HL-60 (cell line): Measurements from ENCODE around the gene ITGAV.

ENCODE experiments used
- GABPA ChIP-seq: IDR thresholded peaks from 2 replicates; pipeline ENCODE4 v1.6.1; 2012; ENCODE audit warnings: low read depth
- POLR2AphosphoS5 ChIP-seq: IDR thresholded peaks from 2 replicates; pipeline ENCODE4 v1.6.1; 2012; ENCODE audit warnings: low read depth
- SPI1 ChIP-seq: IDR thresholded peaks from 2 replicates; pipeline ENCODE4 v1.6.1; 2012; ENCODE audit warnings: low read depth, mild to moderate bottlenecking, borderline replicate concordance
- TF ChIP-seq, protein P1 (sequence below): IDR thresholded peaks from one replicate; pipeline ENCODE4 v1.5.1; 2011; ENCODE audit warnings: low read length, control low read depth, inconsistent platforms; ENCODE audit not compliant: insufficient read depth
- TF ChIP-seq, protein P2 (sequence below): IDR thresholded peaks from 2 replicates; pipeline ENCODE4 v1.6.1; 2012; ENCODE audit warnings: low read depth; ENCODE audit not compliant: insufficient replicate concordance

DNA sequence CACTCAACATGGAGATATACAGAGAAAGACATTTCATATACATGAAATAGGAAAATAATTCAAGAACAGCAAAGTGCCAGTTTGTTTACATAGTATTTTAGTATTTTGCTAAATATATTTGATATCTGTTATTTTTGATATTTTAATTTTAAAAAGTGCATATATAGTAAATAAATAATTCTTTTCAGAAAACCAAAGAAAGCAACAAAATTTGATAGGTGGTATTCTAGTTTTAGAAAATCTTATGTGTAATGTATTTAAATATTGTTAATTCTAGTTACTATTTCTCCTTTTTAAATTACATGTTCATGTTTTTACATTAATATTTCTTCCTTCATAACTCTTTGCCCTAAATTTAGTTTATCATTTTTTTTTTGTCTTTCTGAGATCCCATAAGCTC, 69.5 kb downstream of the ITGAV start:
- TF ChIP-seq, protein P1, sequence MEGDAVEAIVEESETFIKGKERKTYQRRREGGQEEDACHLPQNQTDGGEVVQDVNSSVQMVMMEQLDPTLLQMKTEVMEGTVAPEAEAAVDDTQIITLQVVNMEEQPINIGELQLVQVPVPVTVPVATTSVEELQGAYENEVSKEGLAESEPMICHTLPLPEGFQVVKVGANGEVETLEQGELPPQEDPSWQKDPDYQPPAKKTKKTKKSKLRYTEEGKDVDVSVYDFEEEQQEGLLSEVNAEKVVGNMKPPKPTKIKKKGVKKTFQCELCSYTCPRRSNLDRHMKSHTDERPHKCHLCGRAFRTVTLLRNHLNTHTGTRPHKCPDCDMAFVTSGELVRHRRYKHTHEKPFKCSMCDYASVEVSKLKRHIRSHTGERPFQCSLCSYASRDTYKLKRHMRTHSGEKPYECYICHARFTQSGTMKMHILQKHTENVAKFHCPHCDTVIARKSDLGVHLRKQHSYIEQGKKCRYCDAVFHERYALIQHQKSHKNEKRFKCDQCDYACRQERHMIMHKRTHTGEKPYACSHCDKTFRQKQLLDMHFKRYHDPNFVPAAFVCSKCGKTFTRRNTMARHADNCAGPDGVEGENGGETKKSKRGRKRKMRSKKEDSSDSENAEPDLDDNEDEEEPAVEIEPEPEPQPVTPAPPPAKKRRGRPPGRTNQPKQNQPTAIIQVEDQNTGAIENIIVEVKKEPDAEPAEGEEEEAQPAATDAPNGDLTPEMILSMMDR: no peak
- TF ChIP-seq POLR2AphosphoS5 (no peak), GABPA (no peak), SPI1 (no peak)
- TF ChIP-seq, protein P2, sequence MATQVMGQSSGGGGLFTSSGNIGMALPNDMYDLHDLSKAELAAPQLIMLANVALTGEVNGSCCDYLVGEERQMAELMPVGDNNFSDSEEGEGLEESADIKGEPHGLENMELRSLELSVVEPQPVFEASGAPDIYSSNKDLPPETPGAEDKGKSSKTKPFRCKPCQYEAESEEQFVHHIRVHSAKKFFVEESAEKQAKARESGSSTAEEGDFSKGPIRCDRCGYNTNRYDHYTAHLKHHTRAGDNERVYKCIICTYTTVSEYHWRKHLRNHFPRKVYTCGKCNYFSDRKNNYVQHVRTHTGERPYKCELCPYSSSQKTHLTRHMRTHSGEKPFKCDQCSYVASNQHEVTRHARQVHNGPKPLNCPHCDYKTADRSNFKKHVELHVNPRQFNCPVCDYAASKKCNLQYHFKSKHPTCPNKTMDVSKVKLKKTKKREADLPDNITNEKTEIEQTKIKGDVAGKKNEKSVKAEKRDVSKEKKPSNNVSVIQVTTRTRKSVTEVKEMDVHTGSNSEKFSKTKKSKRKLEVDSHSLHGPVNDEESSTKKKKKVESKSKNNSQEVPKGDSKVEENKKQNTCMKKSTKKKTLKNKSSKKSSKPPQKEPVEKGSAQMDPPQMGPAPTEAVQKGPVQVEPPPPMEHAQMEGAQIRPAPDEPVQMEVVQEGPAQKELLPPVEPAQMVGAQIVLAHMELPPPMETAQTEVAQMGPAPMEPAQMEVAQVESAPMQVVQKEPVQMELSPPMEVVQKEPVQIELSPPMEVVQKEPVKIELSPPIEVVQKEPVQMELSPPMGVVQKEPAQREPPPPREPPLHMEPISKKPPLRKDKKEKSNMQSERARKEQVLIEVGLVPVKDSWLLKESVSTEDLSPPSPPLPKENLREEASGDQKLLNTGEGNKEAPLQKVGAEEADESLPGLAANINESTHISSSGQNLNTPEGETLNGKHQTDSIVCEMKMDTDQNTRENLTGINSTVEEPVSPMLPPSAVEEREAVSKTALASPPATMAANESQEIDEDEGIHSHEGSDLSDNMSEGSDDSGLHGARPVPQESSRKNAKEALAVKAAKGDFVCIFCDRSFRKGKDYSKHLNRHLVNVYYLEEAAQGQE: no peak
